OCI-M1 (cell line): ENCODE data around the gene RNASE7.

ENCODE experiments used
- DNase-seq: peaks from one replicate; lab custom pipeline; 2025; lab: John Stamatoyannopoulos, UW

RNASE7 gene

DNA sequence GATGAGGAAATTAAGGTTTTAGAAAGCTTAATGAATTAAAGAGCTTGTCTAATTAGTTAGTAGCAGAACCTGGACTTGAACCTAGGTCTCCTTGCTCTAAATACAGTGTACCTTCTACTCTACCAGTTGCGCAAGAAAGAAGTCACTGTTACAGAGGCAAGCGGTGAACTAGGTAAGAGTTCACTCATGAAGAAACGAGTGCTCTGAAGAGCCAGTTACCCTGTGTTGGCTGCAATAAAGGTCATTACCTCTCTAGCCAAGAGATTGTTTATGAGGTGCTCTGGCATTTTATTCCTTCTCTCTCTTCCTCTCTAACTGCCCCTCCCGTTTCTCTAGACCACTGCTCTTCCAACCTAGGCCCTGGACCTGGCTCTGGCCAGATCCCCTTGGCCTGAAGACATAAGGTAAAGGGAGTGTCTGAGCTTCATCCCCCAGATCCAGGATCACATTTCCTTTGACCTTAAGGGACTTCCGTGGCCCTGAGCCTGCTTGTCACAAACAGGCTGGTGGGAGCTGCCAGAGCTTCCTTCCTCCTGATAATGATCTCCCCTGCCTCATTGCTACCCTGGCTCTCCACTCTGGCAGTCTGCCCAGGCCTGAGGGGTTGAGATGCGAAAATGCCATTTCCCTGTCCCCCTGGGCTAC, 1.9 kb downstream of the RNASE7 start:
- peak; percentile 55 for DNase-seq

DNA sequence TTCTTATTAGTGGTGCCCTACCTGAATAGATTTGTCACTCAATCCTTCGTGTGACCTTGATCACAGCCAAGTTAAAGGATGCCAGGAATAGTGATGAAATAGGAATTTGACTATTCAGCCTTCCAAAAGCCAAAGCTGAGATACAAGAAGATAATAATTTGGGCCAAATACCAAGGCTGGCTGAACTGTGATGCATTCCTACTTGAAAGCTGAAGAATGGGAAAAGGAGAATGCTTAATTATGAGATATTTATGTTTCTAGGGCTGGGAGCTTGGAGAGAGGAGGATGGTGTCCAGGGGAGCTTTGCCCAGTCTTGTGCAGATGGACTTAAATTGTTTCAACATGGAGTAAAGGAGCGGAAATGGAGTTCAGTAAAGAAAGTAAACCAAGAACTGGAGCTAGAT, 5.2 kb downstream of the RNASE7 start:
- no peak for DNase-seq

DNA sequence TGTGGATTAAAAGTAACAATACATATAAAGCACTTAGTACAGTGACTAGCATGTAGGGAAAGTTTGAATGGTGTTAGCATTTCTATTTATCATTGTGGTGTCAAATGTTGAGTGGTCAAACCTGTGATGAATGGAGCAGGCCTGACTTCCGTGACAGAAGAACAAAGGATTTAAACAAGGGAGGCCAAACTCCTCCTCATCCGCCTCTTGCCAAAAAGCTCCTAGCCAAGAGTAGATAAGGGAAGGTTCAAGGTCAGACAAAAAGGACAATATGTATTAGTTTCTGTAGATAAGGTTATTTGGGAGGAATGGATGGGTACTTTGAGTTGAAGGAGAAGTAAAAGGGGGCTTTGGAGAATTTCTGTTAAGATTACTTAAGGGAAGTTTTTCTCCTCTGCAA, 6.5 kb downstream of the RNASE7 start:
- no peak for DNase-seq

DNA sequence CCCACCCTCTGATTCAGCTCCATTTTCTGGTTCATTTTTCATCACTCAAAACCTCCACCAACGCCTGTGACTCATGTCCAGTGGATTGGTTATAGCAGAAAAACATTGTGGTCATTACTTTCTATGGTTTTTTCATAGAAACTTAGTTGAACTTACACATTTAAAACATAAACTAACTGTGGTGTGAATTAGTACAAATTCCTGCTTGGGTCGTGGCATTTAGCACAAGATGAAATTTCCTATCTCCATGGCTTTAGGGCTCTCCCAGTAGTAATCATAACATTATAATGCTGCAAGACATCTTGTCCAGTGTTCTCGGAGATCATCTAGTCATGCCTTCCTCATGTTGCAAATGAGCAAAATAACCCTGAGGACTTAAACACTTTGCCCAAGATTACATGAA, 7.1 kb downstream of the RNASE7 start:
- DNase-seq, result no peak

DNA sequence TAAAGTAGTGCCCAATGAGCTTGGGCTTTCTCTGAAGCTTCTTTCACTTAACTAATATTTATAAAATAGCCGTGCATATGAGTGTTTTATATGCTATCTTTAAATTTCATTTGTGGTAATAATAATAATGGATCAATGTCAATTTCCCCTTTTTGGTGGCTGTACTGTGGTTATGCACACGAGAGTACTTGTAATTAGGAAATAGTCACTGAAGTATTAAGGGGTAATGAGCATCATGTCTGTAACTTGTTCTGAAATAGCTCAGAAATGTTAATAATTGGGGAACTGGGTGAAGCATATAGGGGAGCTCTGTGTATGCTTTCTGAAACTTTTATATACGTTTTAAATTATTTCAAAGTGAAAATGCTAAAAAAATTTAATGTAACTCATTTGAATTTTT, 8.4 kb downstream of the RNASE7 start:
- DNase-seq, result no peak

DNA sequence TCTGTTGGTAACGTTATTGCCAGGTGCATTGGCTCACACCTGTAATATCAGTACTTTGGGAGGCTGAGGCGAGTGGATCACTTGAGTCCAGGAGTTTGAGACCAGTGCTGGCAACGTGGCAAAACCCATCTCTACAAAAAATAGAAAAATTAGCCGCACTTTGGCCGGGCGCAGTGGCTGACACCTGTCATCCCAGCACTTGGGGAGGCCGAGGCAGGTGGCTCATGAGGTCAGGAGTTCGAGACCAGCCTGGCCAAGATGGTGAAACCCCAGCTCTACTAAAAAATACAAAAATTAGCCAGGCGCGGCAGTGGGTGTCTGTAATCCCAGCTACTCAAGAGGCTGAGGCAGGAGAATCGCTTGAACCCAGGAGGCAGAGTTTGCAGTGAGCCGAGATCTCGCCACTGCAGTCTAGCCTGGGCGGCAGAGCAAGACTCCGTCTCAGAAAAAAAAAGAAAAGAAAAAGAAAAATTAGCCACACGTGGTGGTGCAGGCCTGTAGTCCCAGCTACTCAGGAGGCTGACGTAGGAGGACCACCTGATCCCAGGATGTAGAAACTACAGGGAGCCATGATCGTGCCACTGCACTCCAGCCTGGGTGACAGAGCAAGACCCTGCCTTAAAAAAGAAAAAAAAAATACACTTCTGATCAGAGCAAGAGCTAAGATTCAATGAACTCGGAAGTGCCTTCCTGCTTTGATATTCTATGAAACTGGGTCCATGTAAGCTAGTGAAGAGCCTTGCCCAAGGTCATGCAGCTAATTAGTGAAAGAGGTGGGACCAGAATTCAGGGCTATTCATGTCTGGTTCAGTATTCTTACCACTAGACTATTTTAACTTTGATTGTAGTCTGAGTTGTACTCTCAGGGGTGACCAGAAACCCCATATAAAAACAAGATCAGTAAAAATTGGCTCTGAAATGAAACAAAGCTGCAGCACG, 11.3 kb downstream of the RNASE7 start:
- no peak for DNase-seq

DNA sequence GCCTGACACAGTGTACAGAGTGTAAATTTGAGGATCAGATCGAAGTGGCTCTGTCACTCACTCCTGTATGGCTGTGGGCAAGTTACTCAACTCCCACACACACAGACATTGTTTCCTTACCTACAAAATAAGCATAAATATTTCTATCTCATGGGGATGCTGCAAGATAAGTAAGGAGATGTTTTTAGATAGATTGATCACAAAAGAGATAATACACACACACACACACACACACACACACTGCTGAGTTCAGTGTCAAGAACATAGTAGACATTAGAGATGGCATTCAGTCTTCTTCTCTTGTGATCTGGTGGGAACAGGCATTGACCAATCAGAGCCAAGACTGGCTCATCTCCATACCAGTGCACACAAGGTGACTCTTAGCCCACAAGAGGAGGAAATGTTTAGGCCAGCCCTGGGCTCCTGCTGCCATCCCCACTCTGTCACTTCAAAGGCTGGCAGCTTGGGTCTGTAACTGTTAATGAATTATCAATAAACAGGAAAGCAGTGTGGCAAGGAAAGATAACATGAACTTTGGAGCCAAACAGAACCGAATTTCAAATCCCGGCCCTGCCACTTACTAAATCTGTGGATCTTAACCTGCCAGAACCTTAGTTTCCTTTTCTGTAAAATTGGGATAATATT, 12.1 kb downstream of the RNASE7 start:
- DNase-seq, result no peak

DNA sequence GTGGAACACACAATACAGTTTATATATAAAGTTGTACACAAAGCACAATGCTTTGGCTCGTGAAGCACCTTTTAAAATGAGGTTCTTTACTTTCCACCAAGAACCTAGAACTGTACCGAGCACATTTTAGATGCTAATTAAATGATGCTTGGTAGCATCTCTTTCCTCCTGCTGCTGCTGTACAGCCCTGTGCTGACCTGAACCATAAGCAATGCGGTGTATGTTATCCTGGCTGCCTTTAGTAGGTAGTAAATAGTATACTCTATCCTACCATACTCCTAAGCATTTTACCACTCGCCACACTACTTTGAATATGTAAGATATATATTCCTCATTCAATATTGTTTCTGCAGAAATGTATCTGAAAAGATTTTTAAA, 12.6 kb downstream of the RNASE7 start:
- DNase-seq, result no peak

DNA sequence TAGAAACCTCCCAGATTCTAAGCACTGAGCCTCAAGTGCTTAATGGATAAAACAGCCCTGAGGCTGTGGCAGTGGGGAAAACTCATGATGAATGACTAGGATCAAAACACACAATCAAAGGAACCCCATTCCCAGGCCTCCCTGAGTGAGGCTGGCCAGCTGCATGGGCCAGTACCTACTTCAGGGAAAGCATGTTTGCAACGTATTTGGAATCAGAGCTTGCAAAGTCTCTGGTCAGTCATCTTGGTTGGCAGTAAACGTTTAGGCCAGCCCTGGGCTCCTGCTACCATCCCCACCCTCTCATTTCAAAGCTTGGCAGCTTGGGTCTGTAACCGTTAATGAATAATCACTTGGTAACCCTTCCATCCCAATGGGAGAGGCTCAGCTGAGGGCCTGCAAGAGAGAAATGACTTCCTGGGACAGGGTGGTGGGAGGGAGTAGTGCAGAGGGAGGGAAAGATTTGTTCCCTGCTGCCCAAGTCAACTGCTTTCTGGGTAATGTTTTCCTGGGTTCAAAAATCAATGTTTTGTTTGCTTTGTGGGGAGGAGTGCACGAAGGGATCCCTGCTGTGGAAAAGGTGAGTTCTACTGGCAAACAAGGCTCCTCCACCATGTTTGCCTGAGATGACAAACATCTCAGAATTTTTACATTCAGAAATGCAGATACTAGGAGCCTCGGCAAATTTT, 13.4 kb downstream of the RNASE7 start:
- no peak for DNase-seq

DNA sequence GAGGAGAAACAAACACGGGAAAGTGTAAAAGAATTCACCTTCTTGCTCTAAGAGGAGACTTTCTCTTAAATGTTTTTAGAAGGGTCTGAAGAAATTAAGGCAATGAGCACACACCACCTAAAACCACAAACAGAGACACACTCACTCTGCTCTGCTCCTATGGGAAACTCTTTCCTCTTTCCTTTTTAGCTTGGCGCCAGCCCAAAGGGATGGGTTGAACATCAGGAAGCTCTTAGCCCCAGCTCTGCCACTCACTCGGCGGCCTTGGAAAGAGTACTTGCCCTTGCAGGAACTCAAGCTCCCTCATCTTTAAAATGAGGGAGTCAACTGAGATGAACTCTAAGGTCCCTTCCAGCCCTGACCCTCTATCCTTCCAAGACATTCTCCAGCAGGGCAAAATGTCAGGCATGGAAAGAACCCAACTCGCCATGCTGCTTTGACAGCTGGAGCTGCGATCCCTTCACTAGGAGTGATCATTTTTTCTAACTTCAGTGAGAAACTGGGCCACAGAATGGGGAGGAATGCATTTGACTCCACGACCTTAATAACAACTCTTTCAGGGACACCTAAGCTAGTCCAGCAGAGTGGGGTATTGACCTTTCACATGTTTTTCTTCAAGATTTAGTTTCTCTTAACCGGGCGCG, 14.5 kb downstream of the RNASE7 start:
- no peak for DNase-seq

DNA sequence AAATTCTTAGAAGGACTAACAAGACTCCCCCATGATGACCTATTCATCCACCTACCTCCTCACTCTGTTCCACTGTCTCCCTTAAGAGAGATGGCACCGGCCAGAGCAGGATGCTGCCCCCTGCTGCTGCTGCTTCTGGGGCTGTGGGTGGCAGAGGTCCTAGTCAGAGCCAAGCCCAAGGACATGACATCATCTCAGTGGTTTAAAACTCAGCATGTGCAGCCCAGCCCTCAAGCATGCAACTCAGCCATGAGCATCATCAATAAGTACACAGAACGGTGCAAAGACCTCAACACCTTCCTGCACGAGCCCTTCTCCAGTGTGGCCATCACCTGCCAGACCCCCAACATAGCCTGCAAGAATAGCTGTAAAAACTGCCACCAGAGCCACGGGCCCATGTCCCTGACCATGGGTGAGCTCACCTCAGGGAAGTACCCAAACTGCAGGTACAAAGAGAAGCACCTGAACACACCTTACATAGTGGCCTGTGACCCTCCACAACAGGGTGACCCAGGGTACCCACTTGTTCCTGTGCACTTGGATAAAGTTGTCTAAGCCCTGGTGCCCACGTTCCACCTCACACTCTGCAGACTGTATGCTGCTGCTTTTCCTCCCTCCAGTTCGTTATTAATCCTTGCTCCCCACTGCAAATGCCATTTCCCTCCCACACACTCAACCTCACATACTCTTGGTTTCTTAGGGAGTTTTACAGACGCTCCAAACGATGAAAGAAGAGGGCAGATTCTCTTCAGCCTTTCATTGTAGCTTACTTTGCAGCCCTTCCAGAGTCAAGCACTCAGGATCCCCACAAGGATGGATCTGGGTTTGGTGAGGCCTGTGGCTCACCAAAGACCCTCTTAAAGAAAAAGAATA, 15.9 kb downstream of the RNASE7 start, which contains the start of gene RNASE8:
Gene RNASE8, plus strand, starts transcription at position 20 of the 873 bp plus-strand sequence. Its CDS starts 71 bp downstream, at position 91.
- peak; percentile 21 for DNase-seq

DNA sequence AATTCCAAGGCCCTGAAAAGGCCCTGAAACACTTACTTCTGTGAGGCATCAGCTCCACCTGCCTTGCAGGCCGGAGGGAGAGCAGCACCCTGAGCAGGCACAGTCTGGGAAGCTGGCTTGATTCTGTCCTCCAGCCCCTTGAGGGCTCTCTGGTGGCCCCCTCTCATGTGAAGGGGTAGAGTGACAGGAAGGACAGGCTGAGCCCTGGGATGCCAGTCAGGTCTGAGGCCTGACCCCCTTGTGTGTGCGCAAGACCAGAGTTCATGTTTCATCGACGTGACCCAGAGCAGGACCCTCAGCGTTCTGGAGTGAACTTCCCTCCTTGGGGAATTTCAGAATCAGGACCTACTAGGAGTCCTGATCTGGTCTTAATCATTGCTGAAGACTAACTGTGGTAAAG, 16.7 kb downstream of the RNASE7 start:
- DNase-seq, result no peak

DNA sequence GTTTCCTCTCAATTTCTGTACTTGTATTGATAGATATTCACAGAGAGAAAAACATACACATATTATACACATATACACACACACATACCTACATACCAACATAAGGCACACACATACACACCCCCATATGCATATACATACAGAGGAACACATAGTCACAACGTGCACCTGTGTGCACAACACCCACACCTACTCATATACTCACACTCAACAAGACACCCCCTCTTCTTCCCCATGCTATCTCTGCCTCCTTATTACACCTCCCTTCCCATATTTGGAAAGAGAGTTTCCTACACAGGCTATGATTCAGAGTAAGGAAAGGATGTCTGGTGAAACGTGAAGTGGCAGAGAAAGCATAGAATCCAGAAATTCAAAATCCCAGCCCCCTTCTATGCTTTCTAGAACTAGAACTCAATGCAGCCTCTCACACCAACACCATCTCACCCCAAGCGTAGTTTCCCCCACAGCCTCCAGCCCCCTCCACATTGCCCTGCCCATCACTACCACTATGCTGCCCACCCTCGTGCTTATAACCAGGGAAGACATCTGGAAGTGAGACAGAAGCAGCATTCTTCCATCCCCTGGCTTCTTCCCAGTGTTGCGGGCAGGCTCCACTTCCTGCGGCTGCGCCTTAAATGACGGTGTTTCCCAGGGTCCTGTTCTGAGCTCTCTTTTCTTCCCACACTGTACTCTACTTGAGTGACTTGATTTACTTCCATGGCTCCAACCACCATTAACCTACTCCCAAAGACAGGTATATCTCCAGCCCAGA, 17.9 kb downstream of the RNASE7 start:
- DNase-seq, result no peak

DNA sequence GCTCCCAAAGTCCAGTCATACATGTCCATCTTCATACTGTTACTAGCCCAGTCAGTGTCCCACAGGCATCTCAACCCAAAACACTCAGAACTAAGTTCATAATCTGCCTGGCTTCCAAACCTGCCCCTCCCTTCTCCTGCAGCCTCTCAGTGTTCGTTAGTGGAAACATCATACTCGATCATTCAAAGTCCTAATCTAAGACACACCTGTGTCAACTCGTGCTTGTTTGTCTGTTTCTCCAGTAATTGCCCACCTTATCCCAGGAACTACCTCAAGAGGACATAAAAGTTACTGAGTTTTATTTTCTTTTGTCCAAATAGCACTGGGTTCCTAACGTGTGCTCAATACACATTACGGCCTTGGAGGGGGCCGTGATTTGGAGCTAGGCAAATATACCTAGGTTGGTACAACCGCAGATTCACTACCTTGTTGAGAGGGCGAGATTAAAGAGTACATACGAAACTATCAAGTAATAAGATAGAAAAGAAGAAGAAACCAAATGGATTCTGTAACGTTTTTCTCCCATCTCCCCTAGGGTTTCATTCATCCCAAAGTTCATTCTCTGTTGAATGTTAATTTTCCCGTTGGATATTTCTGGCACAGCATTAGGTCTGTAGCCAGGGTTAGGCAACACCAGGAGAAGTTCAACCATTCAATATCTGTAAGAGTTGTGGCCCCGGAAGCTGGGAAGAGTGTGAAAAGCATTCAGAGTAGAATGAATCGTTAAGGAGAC, 18.6 kb downstream of the RNASE7 start:
- no peak for DNase-seq

DNA sequence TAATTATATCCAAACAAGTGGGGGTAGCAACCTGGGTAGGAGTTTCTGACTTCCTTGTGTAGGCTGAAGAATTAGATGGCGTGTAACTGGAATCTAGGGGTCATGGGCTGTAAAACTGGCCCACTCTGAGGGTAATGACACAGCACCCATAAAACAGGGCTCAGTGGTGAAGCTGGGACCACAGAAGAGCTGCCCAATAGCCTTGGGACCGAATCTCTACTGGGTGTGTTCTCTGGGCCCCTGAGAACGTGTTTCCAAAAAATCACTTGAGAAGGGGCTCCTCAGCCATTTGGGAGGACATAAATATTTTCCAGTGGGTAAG, 19.1 kb downstream of the RNASE7 start:
- no peak for DNase-seq

DNA sequence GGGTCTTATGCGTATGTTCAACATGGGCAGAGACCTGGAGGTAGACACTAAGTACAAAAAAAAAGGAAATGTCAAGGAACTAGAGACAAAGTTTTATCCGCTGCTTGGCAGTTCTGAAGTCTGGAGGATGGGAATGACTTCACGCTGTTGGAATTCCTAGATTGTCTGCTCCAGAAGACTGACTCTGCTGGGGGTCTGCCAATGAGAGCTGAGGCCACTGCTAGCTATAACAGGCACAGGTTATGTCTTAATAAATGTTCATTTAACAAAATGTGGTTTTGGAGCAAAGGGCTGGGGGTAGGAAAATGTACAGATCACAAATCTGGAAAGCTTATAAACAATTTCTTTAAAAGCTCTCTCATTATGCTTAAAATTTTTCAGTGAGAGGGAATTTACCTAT, 21.3 kb downstream of the RNASE7 start:
- DNase-seq, result no peak

DNA sequence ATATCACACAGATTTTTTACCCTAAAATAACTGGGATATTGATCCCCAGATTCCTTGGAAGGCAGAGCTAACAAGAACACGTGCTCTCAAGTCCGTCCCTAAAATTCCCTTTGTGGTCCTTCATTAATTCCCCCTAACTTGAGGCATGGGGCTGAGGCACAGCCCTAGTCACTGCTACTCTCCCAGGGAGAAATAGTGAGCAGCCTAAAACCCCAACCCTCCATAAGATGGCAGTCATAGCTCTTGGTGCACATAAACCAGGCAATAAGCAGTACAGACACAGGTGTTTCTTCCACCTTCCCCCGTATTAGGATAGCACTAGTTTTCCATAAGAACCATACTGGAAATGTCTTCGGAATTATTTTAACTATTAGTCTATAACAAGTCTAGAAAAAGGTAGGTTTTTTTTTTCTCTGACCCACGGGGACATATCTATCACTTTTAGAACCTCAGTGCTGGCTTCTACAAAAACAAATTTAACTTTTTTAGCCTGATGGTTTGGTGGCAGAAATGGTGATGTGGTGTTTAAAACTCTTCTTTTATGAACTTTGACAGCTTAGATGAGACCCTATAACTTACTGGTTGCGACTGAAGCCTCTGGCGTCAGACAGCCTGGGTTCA, 24.8 kb downstream of the RNASE7 start:
- DNase-seq, result peak; percentile 54

DNA sequence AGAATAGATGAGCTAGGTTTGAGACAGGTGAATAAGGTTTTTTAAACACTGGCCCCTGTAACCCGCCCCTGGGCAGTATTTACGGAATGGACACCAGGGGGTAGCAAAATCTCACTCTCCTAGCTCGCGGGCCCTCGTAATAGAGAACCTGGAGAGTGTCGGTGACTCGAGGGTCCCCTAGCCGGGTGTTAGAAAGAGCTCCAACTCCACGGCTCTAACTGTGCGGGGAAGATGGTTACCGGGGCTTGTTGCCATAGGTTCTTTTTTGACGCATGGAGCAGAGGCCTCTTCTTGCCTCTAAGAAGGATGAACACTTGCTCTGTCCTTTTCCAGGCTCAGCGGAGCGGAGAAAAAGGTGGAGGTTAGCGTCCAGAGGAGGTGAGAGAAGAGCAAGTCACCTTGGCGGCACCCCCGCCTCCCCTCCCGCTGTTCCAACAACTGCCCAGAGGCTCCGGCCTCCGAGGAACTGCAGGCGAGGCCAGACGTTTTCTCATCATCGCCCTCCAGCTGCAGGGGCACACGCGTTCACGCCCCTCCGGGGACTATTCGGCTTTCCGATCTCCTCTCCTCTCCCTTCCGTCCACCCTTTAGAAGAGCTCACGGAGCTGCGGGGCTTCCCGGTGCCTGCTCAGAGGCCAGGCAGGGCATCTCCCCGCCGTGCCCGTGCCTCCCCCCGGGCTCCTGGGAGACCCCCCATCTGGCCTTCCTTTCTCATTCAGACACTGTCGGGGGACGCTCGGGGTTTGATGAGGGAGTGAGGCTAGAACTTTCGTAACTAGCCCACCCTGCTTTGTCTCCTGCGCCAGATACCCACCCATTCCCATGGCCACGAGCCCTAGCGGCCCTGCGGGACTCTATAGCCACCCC, 26.6 kb downstream of the RNASE7 start:
- DNase-seq, result peak; percentile 73
